ENCODE results near the gene TFG. TPM values are rescaled to one million over a fixed set of nuclear protein-coding genes. Genes with fewer than 3 reads are reported as not detected.

The TFG gene
- total and polyA plus RNA-seq, 9 of the 15 experiments (the other 6 are each of a cell fraction or from before 2014, with no cell fraction given) = 31.8 to 143 (median 57.8) TPM

DNA sequence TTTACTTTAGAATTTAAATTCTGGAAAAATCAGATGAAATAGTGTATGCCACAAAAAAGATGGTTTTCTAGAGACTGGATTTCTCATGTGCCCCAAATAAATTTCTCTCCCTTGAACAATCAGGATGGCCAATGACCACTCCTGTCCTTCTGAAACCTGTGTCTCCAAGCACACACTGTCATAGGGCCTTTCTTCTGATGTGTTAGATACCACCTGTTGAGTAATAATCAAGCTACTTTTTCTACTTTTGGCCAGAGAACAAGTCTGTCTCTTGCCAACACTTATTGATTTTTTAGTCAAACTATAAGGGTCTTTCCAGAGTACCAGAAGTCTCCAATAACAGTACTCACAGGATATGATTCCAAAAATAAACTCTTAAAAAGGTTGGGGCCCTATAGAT, 16.1 kb upstream of the TFG start (continued):
- TF ChIP-seq, protein P1, sequence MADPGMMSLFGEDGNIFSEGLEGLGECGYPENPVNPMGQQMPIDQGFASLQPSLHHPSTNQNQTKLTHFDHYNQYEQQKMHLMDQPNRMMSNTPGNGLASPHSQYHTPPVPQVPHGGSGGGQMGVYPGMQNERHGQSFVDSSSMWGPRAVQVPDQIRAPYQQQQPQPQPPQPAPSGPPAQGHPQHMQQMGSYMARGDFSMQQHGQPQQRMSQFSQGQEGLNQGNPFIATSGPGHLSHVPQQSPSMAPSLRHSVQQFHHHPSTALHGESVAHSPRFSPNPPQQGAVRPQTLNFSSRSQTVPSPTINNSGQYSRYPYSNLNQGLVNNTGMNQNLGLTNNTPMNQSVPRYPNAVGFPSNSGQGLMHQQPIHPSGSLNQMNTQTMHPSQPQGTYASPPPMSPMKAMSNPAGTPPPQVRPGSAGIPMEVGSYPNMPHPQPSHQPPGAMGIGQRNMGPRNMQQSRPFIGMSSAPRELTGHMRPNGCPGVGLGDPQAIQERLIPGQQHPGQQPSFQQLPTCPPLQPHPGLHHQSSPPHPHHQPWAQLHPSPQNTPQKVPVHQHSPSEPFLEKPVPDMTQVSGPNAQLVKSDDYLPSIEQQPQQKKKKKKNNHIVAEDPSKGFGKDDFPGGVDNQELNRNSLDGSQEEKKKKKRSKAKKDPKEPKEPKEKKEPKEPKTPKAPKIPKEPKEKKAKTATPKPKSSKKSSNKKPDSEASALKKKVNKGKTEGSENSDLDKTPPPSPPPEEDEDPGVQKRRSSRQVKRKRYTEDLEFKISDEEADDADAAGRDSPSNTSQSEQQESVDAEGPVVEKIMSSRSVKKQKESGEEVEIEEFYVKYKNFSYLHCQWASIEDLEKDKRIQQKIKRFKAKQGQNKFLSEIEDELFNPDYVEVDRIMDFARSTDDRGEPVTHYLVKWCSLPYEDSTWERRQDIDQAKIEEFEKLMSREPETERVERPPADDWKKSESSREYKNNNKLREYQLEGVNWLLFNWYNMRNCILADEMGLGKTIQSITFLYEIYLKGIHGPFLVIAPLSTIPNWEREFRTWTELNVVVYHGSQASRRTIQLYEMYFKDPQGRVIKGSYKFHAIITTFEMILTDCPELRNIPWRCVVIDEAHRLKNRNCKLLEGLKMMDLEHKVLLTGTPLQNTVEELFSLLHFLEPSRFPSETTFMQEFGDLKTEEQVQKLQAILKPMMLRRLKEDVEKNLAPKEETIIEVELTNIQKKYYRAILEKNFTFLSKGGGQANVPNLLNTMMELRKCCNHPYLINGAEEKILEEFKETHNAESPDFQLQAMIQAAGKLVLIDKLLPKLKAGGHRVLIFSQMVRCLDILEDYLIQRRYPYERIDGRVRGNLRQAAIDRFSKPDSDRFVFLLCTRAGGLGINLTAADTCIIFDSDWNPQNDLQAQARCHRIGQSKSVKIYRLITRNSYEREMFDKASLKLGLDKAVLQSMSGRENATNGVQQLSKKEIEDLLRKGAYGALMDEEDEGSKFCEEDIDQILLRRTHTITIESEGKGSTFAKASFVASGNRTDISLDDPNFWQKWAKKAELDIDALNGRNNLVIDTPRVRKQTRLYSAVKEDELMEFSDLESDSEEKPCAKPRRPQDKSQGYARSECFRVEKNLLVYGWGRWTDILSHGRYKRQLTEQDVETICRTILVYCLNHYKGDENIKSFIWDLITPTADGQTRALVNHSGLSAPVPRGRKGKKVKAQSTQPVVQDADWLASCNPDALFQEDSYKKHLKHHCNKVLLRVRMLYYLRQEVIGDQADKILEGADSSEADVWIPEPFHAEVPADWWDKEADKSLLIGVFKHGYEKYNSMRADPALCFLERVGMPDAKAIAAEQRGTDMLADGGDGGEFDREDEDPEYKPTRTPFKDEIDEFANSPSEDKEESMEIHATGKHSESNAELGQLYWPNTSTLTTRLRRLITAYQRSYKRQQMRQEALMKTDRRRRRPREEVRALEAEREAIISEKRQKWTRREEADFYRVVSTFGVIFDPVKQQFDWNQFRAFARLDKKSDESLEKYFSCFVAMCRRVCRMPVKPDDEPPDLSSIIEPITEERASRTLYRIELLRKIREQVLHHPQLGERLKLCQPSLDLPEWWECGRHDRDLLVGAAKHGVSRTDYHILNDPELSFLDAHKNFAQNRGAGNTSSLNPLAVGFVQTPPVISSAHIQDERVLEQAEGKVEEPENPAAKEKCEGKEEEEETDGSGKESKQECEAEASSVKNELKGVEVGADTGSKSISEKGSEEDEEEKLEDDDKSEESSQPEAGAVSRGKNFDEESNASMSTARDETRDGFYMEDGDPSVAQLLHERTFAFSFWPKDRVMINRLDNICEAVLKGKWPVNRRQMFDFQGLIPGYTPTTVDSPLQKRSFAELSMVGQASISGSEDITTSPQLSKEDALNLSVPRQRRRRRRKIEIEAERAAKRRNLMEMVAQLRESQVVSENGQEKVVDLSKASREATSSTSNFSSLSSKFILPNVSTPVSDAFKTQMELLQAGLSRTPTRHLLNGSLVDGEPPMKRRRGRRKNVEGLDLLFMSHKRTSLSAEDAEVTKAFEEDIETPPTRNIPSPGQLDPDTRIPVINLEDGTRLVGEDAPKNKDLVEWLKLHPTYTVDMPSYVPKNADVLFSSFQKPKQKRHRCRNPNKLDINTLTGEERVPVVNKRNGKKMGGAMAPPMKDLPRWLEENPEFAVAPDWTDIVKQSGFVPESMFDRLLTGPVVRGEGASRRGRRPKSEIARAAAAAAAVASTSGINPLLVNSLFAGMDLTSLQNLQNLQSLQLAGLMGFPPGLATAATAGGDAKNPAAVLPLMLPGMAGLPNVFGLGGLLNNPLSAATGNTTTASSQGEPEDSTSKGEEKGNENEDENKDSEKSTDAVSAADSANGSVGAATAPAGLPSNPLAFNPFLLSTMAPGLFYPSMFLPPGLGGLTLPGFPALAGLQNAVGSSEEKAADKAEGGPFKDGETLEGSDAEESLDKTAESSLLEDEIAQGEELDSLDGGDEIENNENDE (IDR thresholded peaks at IDR 0.05; ENCODE audit: low read depth, low read length) = no peak
